RCC 7860 (cell line): ENCODE data around the gene ZFYVE16.
"Not testable (repeated sequence)": the region's sequence is repeated elsewhere in the genome, so short reads cannot be mapped to it uniquely, and the experiment has no call there.

ENCODE experiments used
- DNase-seq: peaks from one replicate; pipeline ENCODE4 v3.0.0-alpha.2; 2015; ENCODE audit warnings: low spot score
- FAIRE-seq: peaks from 2 replicates; lab custom pipeline; 2012; peaks lifted over from hg19 to GRCh38; lab: Jason Lieb, UNC

Gene ZFYVE16

GRCh38 chr5:80483636-80484232 lies 75.9 kb downstream of the ZFYVE16 start:
- DNase-seq (no peak), FAIRE-seq (no peak)

GRCh38 chr5:80487444-80487828 lies 79.6 kb downstream of the ZFYVE16 start:
- DNase-seq = no peak
- FAIRE-seq = no peak

GRCh38 chr5:80487829-80488721 lies 80.2 kb downstream of the ZFYVE16 start, which contains the start of gene FAM151B:
Gene FAM151B (plus strand): TSS chr5:80488100. CDS start chr5:80488124, 24 bp downstream.
- FAIRE-seq = no peak
- DNase-seq = peak; percentile 69

GRCh38 chr5:80491296-80491695 lies 83.4 kb downstream of the ZFYVE16 start:
- FAIRE-seq = no peak

GRCh38 chr5:80492741-80493140 lies 84.9 kb downstream of the ZFYVE16 start:
- no peak for FAIRE-seq

More at GRCh38 chr5:80491296-80491695, 83.4 kb downstream of the ZFYVE16 start:
- DNase-seq = no peak

GRCh38 chr5:80493443-80493842 lies 85.6 kb downstream of the ZFYVE16 start:
- FAIRE-seq, DNase-seq: not testable (repeated sequence)

More at GRCh38 chr5:80492741-80493140, 84.9 kb downstream of the ZFYVE16 start:
- no peak for DNase-seq

- DNase-seq = no peak
- FAIRE-seq = no peak
These were observed 88.0 kb downstream of the ZFYVE16 start for GRCh38 chr5:80495891-80496290.

- no peak for FAIRE-seq
- no peak for DNase-seq
These were observed 94.9 kb downstream of the ZFYVE16 start for GRCh38 chr5:80502800-80503199.

- DNase-seq (no peak), FAIRE-seq (no peak)
These were observed 95.8 kb downstream of the ZFYVE16 start for GRCh38 chr5:80503641-80504040.

- FAIRE-seq = no peak
- no peak for DNase-seq
These were observed 97.0 kb downstream of the ZFYVE16 start for GRCh38 chr5:80504833-80505232.

GRCh38 chr5:80507663-80508062 lies 99.8 kb downstream of the ZFYVE16 start:
- DNase-seq = no peak
- no peak for FAIRE-seq

GRCh38 chr5:80508844-80509243 lies 101.0 kb downstream of the ZFYVE16 start:
- FAIRE-seq = no peak
- no peak for DNase-seq

- DNase-seq (no peak), FAIRE-seq (no peak)
These were observed 101.5 kb downstream of the ZFYVE16 start for GRCh38 chr5:80509362-80509761.

- DNase-seq = peak; percentile 54
- peak; percentile 49 for FAIRE-seq
These were observed 109.0 kb downstream of the ZFYVE16 start for GRCh38 chr5:80516826-80517225.
